HCT116 (cell line): ENCODE data around the gene ST6GALNAC5. TPM values are rescaled to one million over a fixed set of nuclear protein-coding genes. Genes with fewer than 3 reads are reported as not detected.

Experiments used
- ATAC-seq: fragments of 200-7000 bp; cut with Tn5 transposase; 2 replicates; pipeline ENCODE4 v1.9.1; 2020; ENCODE audit warnings: mild to moderate bottlenecking, moderate library complexity
- BruUV-seq: library from RNA; stranded (reverse); fragments of 400-500 nt; replicated peaks from 2 replicates; lab custom pipeline; 2021; lab: Mats Ljungman, UMichigan
- CTCF ChIA-PET: fragments of 300-600 bp; sonication (Branson Sonifier 250); formaldehyde crosslinking; loops from one replicate; lab custom pipeline; 2021; ENCODE audit warnings: antibody characterized with exemption; lab: Charles Lee
- POLR2A ChIA-PET: fragments of 300-600, 350-600 bp; sonication (Branson Sonifier 250); formaldehyde crosslinking; loops from one replicate; lab custom pipeline; 2021; ENCODE audit warnings: antibody characterized with exemption; lab: Charles Lee
- RAD21 ChIA-PET, 2 experiments: fragments of 300-600 bp; sonication (Branson Sonifier 250); formaldehyde crosslinking; loops; one replicate each; lab custom pipeline; 2023; ENCODE audit warnings: low total read pairs in 2 of 2; ENCODE audit not compliant: uncharacterized antibody in 2 of 2, unreplicated experiment in 2 of 2, low non-redundant PET in 1 of 2; lab: Charles Lee
- DNase-seq: peaks from one replicate; pipeline ENCODE4 v3.0.0-alpha.2; 2010; ENCODE audit warnings: low read depth, low spot score
- H2AFZ ChIP-seq: fragments of 200-600 bp; shearing (Covaris generic), sonication (generic); 2 replicates; pipeline ENCODE4 v1.6.1; 2017; ENCODE audit warnings: low read depth, mixed run types, mixed read lengths, antibody characterized with exemption, low read length; ENCODE audit not compliant: poor library complexity, severe bottlenecking
- H3K27ac ChIP-seq: 2 replicates; pipeline ENCODE4 v1.5.1; 2012; ENCODE audit warnings: low read depth, low read length
- H3K27me3 ChIP-seq: fragments of 200-600 bp; sonication (generic); 2 replicates; pipeline ENCODE4 v1.6.1; 2016; ENCODE audit warnings: mixed run types, low read length, mixed read lengths; ENCODE audit not compliant: insufficient read depth
- H3K36me3 ChIP-seq, 2 experiments: fragments of 200-500 bp in 1 of 2; fragments of 200-600 bp in 1 of 2; sonication (Bioruptor generic) in 1 of 2; sonication (generic) in 1 of 2; 2 replicates each; pipeline versions ENCODE4 v1.5.1 to v1.6.1; 2014 to 2016; ENCODE audit warnings: low read length in 2 of 2, inconsistent platforms in 1 of 2, mixed read lengths in 1 of 2, mixed run types in 1 of 2; ENCODE audit not compliant: insufficient read depth in 2 of 2, control insufficient read depth in 1 of 2
- H3K4me1 ChIP-seq, 2 experiments: fragments of 200-600 bp in 1 of 2; sonication (generic) in 1 of 2; 2 replicates each; pipeline versions ENCODE4 v1.5.1 to v1.6.1; 2012 to 2017; ENCODE audit warnings: low read length in 2 of 2, inconsistent platforms in 1 of 2, mild to moderate bottlenecking in 1 of 2, mixed read lengths in 1 of 2, mixed run types in 1 of 2, moderate library complexity in 1 of 2; ENCODE audit not compliant: insufficient read depth in 2 of 2, control insufficient read depth in 1 of 2
- H3K4me2 ChIP-seq: fragments of 200-600 bp; sonication (generic); 2 replicates; pipeline ENCODE4 v1.6.1; 2017; ENCODE audit warnings: mixed run types, low read length, mixed read lengths
- H3K4me3 ChIP-seq, 2 experiments: fragments of 200-600 bp in 1 of 2; sonication (generic) in 1 of 2; replicated peaks in 1 of 2; 2 replicates each; pipeline ENCODE4 v1.5.1; 2011 to 2016; ENCODE audit warnings: low read length in 2 of 2, control low read depth in 1 of 2, low read depth in 1 of 2, mild to moderate bottlenecking in 1 of 2, mixed read lengths in 1 of 2, mixed run types in 1 of 2
- H3K79me2 ChIP-seq: fragments of 200-600 bp; sonication (generic); 2 replicates; pipeline ENCODE4 v1.6.1; 2017; ENCODE audit warnings: mild to moderate bottlenecking, mixed run types, low read length, moderate library complexity, mixed read lengths; ENCODE audit not compliant: insufficient read depth
- H3K9ac ChIP-seq: fragments of 200-600 bp; sonication (generic); 2 replicates; pipeline ENCODE4 v1.6.1; 2016; ENCODE audit warnings: low read length, mixed read lengths
- H3K9me2 ChIP-seq: fragments of 200-600 bp; sonication (generic), shearing (Covaris generic); 2 replicates; pipeline ENCODE4 v1.6.1; 2017; ENCODE audit warnings: mixed run types, mild to moderate bottlenecking, moderate library complexity; ENCODE audit not compliant: insufficient read depth
- H3K9me3 ChIP-seq, 2 experiments: fragments of 200-500 bp in 1 of 2; fragments of 200-600 bp in 1 of 2; sonication (Bioruptor generic) in 1 of 2; sonication (generic) in 1 of 2; 2 replicates each; pipeline ENCODE4 v1.6.1; 2014 to 2017; ENCODE audit warnings: low read length in 2 of 2, mixed read lengths in 2 of 2, inconsistent platforms in 1 of 2, low read depth in 1 of 2, mild to moderate bottlenecking in 1 of 2, mixed run types in 1 of 2, moderate library complexity in 1 of 2; ENCODE audit not compliant: control insufficient read depth in 1 of 2, insufficient read depth in 1 of 2
- H4K20me1 ChIP-seq: fragments of 200-600 bp; sonication (generic), shearing (Covaris generic); 2 replicates; pipeline ENCODE4 v1.6.1; 2017; ENCODE audit warnings: mixed run types, mild to moderate bottlenecking, moderate library complexity; ENCODE audit not compliant: insufficient read depth
- CEBPB ChIP-seq: IDR thresholded peaks from 2 replicates; pipeline ENCODE4 v1.6.1; 2012; ENCODE audit warnings: low read depth
- CTCF ChIP-seq, 3 experiments: fragments of 200-600 bp in 1 of 3; sonication (generic) in 1 of 3; IDR thresholded peaks in 2 of 3; conservative IDR thresholded peaks in 1 of 3; 2 replicates each; pipeline ENCODE4 v1.5.1; 2012 to 2017; ENCODE audit warnings: low read depth in 2 of 3, low read length in 2 of 3, antibody characterized with exemption in 1 of 3, borderline replicate concordance in 1 of 3, control low read depth in 1 of 3, mild to moderate bottlenecking in 1 of 3, mixed read lengths in 1 of 3, mixed run types in 1 of 3, moderate library complexity in 1 of 3; ENCODE audit not compliant: insufficient read depth in 1 of 3
- EGR1 ChIP-seq: IDR thresholded peaks from 2 replicates; pipeline ENCODE4 v1.6.1; 2012; ENCODE audit warnings: low read depth
- EZH2phosphoT487 ChIP-seq: fragments of 200-600 bp; IDR thresholded peaks from 2 replicates; pipeline ENCODE4 v1.6.1; 2018; ENCODE audit warnings: antibody characterized with exemption, borderline replicate concordance
- FOSL1 ChIP-seq: IDR thresholded peaks from 2 replicates; pipeline ENCODE4 v1.6.1; 2012; ENCODE audit warnings: low read depth
- JUND ChIP-seq: IDR thresholded peaks from 2 replicates; pipeline ENCODE4 v1.6.1; 2012
- POLR2A ChIP-seq: IDR thresholded peaks from 2 replicates; pipeline ENCODE4 v1.7.0; 2011; ENCODE audit warnings: borderline replicate concordance; ENCODE audit not compliant: insufficient read depth, insufficient read length; ENCODE audit errors: extremely low read depth
- POLR2AphosphoS5 ChIP-seq: IDR thresholded peaks from 2 replicates; pipeline ENCODE4 v1.6.1; 2011; ENCODE audit warnings: mild to moderate bottlenecking, low read depth, low read length, moderate library complexity
- SRF ChIP-seq: IDR thresholded peaks from 2 replicates; pipeline ENCODE4 v1.6.1; 2012; ENCODE audit warnings: low read depth
- TCF7L2 ChIP-seq: IDR thresholded peaks from 2 replicates; pipeline ENCODE4 v1.7.0; 2011; ENCODE audit warnings: borderline replicate concordance, inconsistent platforms; ENCODE audit not compliant: insufficient read depth, insufficient read length; ENCODE audit errors: extremely low read depth
- YY1 ChIP-seq: IDR thresholded peaks from 2 replicates; pipeline ENCODE4 v1.6.1; 2011; ENCODE audit warnings: low read length, low read depth, moderate library complexity, mild to moderate bottlenecking; ENCODE audit not compliant: insufficient replicate concordance; ENCODE audit errors: extremely low read depth
- ZBTB33 ChIP-seq: IDR thresholded peaks from 2 replicates; pipeline ENCODE4 v1.6.1; 2011; ENCODE audit warnings: mild to moderate bottlenecking, low read length, moderate library complexity; ENCODE audit not compliant: insufficient replicate concordance; ENCODE audit errors: extremely low read depth
- ZNF274 ChIP-seq: fragments of 200-500 bp; sonication (Bioruptor generic); IDR thresholded peaks from 2 replicates; pipeline ENCODE4 v1.6.1; 2014; ENCODE audit warnings: mild to moderate bottlenecking, low read depth, low read length, inconsistent platforms
- intact Hi-C: fragments of 100-400 bp; cut with micrococcal nuclease; formaldehyde crosslinking; loops from 2 replicates; pipeline ENCODE4 v1.10.0; 2022
- total RNA-seq: library from RNA; stranded (reverse); gene quantifications from one replicate; pipeline ENCODE4 v1.2.1, GENCODE V29; 2021; ENCODE audit not compliant: unreplicated experiment

ST6GALNAC5 gene
- total RNA-seq, 1 experiment from 2014 or later: 1.2 TPM

GRCh38 chr1:76940571-76941335, 73.5 kb downstream of the ST6GALNAC5 start (continued):
- TF ChIP-seq JUND: no peak
- TF ChIP-seq, all 23 proteins: peak for 0

GRCh38 chr1:76942549-76942948, 75.3 kb downstream of the ST6GALNAC5 start:
- DNase-seq: no peak
- POLR2A ChIA-PET: no interaction called here

More at GRCh38 chr1:76942549-76942948, 75.3 kb downstream of the ST6GALNAC5 start:
- Histone ChIP-seq H2AFZ (no peak overlapping the region), H3K79me2 (no peaks in the 10 kb centered on the region), H3K9me2 (no peaks in the 10 kb centered on the region), H3K36me3 (no peaks in the 10 kb centered on the region), H3K27me3 (no peaks in the 10 kb centered on the region), H3K9ac (no peak overlapping the region), H3K9me3 (no peaks in the 10 kb centered on the region), H3K4me2 (no peak overlapping the region), H3K4me1 (peaks cover 0 to 14% of the 10 kb centered on the region in 2 experiments; a peak in 2 of 4 replicates), H3K4me3 (no peak overlapping the region), H3K27ac (no peak overlapping the region), H4K20me1 (no peaks in the 10 kb centered on the region)
- TF ChIP-seq ZBTB33 (no peak), POLR2AphosphoS5 (no peak), FOSL1 (no peak), YY1 (no peak), CTCF (IDR thresholded peaks at IDR 0.05 in 2 of 3, conservative IDR thresholded peaks at IDR 0.05 in 1 of 3; ENCODE audit: borderline replicate concordance in 1 of 3, insufficient read depth in 1 of 3, low read depth in 2 of 3, low read length in 2 of 3) (no peak), EGR1 (no peak), POLR2A (no peak), ZNF274 (no peak), EZH2phosphoT487 (no peak), CEBPB (no peak), SRF (no peak), TCF7L2 (no peak), JUND (no peak)
- ChIA-PET RAD21 (no interaction called here), CTCF (no interaction called here)
- no peak for ATAC-seq
- no TSS peak for BruUV-seq
- intact Hi-C loops: no loop called here
